CD4-positive, CD25-positive, alpha-beta regulatory T cell (primary cell): ENCODE data around the gene NLGN2. TPM values are rescaled to one million over a fixed set of nuclear protein-coding genes. Genes with fewer than 3 reads are reported as not detected.
A peak's percentile ranks its signal among the peaks of the same experiment; 100 is the strongest.
"Not testable (repeated sequence)": the region's sequence is repeated elsewhere in the genome, so short reads cannot be mapped to it uniquely, and the experiment has no call there.

Experiments used
- ATAC-seq, 2 donors: fragments of 150-1000 bp; cut with Tn5 transposase; one replicate each; pipeline ENCODE4 v1.10.0; 2021; ENCODE audit warnings: low read depth in 2 of 2, moderate number of reproducible peaks in 2 of 2, moderate library complexity in 1 of 2
- DNase-seq, 3 donors: peaks; one replicate each; pipeline versions ENCODE4 v3.0.0 to v3.0.0-alpha.2; 2012 to 2022; ENCODE audit warnings: mixed read lengths in 1 of 3
- H3K27ac ChIP-seq: one replicate; pipeline ENCODE4 v1.7.0; 2013; ENCODE audit warnings: mild to moderate bottlenecking, low read length; ENCODE audit not compliant: insufficient read depth, poor library complexity, severe bottlenecking
- H3K27me3 ChIP-seq: one replicate; pipeline ENCODE4 v1.7.0; 2013; ENCODE audit warnings: low read length; ENCODE audit not compliant: control insufficient read depth, insufficient read depth
- H3K36me3 ChIP-seq: one replicate; pipeline ENCODE4 v1.7.0; 2013; ENCODE audit warnings: mild to moderate bottlenecking, low read length, moderate library complexity; ENCODE audit not compliant: control insufficient read depth, insufficient read depth
- H3K4me1 ChIP-seq: 2 replicates; pipeline ENCODE4 v1.7.0; 2013; ENCODE audit warnings: mild to moderate bottlenecking, low read length; ENCODE audit not compliant: insufficient read depth, control insufficient read depth, poor library complexity, severe bottlenecking
- H3K4me3 ChIP-seq: one replicate; pipeline ENCODE4 v1.7.0; 2013; ENCODE audit warnings: low read depth, mild to moderate bottlenecking, low read length, moderate library complexity
- H3K9me3 ChIP-seq, 2 experiments: 1 replicate in 1 of 2; 2 replicates in 1 of 2; pipeline ENCODE4 v1.7.0; 2013; ENCODE audit warnings: low read length in 2 of 2, mild to moderate bottlenecking in 1 of 2, moderate library complexity in 1 of 2; ENCODE audit not compliant: control insufficient read depth in 2 of 2
- H3K27ac Mint-ChIP-seq, 3 donors: one replicate each; pipeline ENCODE4 v1.8.0; 2020 to 2022; ENCODE audit warnings: mild to moderate bottlenecking in 3 of 3, mixed read lengths in 3 of 3, moderate library complexity in 2 of 3
- H3K27me3 Mint-ChIP-seq: one replicate; pipeline ENCODE4 v1.8.0; 2022; ENCODE audit warnings: mild to moderate bottlenecking, mixed read lengths
- H3K36me3 Mint-ChIP-seq: one replicate; pipeline ENCODE4 v1.8.0; 2020; ENCODE audit warnings: mixed read lengths
- H3K4me1 Mint-ChIP-seq, 4 donors: one replicate each; pipeline ENCODE4 v1.8.0; 2020 to 2022; ENCODE audit warnings: mixed read lengths in 4 of 4, mild to moderate bottlenecking in 1 of 4
- H3K4me3 Mint-ChIP-seq, 4 donors: one replicate each; pipeline ENCODE4 v1.8.0; 2020 to 2022; ENCODE audit warnings: mild to moderate bottlenecking in 4 of 4, mixed read lengths in 4 of 4, moderate library complexity in 3 of 4
- H3K9me3 Mint-ChIP-seq, 7 donors: one replicate each; pipeline ENCODE4 v1.8.0; 2020 to 2022; ENCODE audit warnings: mixed read lengths in 7 of 7, mild to moderate bottlenecking in 3 of 7, moderate library complexity in 2 of 7
- polyA plus RNA-seq, 4 donors: library from polyadenylated mRNA; unstranded; fragments of 300-500 nt; fragmentation: Illumina TruSeq; gene quantifications; one replicate each; pipeline ENCODE4 v1.2.3, GENCODE V29; 2021
- total RNA-seq: library from RNA; stranded (reverse); gene quantifications from one replicate; pipeline ENCODE4 v1.2.3, GENCODE V29; 2022

NLGN2 gene
- total RNA-seq (3.6 TPM), polyA plus RNA-seq (not detected)

- Histone ChIP-seq H3K27ac (no peak within 1 kb of the TSS), H3K4me1 (peaks cover 23% of the 10 kb centered on the region), H3K27me3 (no peaks in the 10 kb centered on the region), H3K36me3 (no peaks in the 10 kb centered on the region), H3K9me3 (no peaks in the 10 kb centered on the region), H3K4me3 (no peak within 1 kb of the TSS)
- H3K27ac Mint-ChIP-seq = no peak within 1 kb of the TSS
- ATAC-seq = no peak
- DNase-seq = no peak
- H3K4me1 Mint-ChIP-seq = peaks cover 0 to 28% (median 13%) of the 10 kb centered on the region in 4 donors
- H3K36me3 Mint-ChIP-seq = no peaks in the 10 kb centered on the region
- peak within 1 kb of the TSS; percentile 41 to 88 (median 72) for H3K4me3 Mint-ChIP-seq
- H3K9me3 Mint-ChIP-seq = no peaks in the 10 kb centered on the region
- peaks cover 12% of the 10 kb centered on the region for H3K27me3 Mint-ChIP-seq
Measured at GRCh38 chr17:7407485-7408251, at the start of gene NLGN2. Gene NLGN2, plus strand, starts transcription at chr17:7407845. Its CDS starts 411 bp downstream, at chr17:7408256.

DNA sequence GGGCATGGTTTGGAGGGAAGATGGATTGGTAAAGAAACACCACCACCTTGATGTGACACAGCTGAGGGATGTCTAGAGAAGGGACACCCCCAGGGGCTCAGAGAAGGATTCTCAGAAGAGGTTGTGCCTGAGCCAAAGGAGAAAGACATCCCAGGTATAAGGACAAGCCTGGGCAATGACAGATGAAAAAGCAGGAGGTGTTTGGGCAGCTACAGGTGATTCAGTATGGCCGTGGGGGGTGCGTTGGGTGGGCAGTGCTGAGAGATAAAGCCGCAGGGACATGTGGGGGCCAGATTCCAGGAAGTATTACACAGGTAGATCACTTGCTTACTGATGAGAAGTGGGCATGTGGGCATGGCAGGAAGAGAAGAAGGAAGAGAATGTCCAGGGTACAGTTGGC lies 45.7 kb upstream of the NLGN2 start:
- H3K36me3 Mint-ChIP-seq = no peaks in the 10 kb centered on the region
- no peaks in the 10 kb centered on the region for H3K9me3 ChIP-seq
- H3K4me1 Mint-ChIP-seq = no peaks in the 10 kb centered on the region
- peaks cover 5% of the 10 kb centered on the region for H3K27me3 Mint-ChIP-seq
- no peaks in the 10 kb centered on the region for H3K4me1 ChIP-seq
- H3K27ac ChIP-seq = no peak overlapping the region
- H3K27me3 ChIP-seq = no peaks in the 10 kb centered on the region
- no peak overlapping the region for H3K4me3 Mint-ChIP-seq
- H3K36me3 ChIP-seq = no peaks in the 10 kb centered on the region
- no peak overlapping the region for H3K4me3 ChIP-seq
- peak overlapping the region in 1 of 3 donors; percentile 18 for H3K27ac Mint-ChIP-seq
- ATAC-seq (no peak), DNase-seq (no peak)
- H3K9me3 Mint-ChIP-seq = no peaks in the 10 kb centered on the region

- Histone ChIP-seq H3K4me3 (no peak overlapping the region), H3K27ac (no peak overlapping the region), H3K4me1 (no peaks in the 10 kb centered on the region), H3K27me3 (no peaks in the 10 kb centered on the region), H3K9me3 (no peaks in the 10 kb centered on the region), H3K36me3 (no peaks in the 10 kb centered on the region)
- Mint-ChIP-seq H3K27ac (peak overlapping the region in 1 of 3 donors; percentile 14), H3K4me3 (no peak overlapping the region), H3K27me3 (peaks cover 5% of the 10 kb centered on the region), H3K36me3 (no peaks in the 10 kb centered on the region), H3K4me1 (no peaks in the 10 kb centered on the region), H3K9me3 (no peaks in the 10 kb centered on the region)
- no peak for ATAC-seq
- DNase-seq = no peak
Measured at GRCh38 chr17:7363311-7363710, 44.3 kb upstream of the NLGN2 start.

DNA sequence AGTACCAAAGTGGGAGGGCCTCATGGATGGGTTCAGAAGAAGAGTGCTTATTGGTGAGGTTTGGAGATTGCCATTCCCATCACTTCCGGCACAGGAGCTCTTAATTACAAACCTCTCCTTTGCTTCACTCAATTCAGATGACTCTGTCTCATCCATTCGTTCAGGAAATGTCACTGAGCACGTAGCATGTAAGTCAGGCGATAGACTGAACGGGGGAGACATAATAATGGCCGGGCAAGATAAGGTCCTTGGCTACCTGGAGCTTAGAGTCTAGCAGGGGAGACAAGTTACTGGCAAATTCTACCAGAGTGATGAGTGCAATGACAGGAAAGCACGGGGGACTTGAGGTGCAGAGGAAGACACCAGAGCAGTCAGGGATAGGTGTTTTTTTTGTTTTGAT lies 41.7 kb upstream of the NLGN2 start:
- H3K9me3 Mint-ChIP-seq, H3K4me3 ChIP-seq, H3K27me3 ChIP-seq, H3K4me3 Mint-ChIP-seq, H3K4me1 ChIP-seq, H3K9me3 ChIP-seq, DNase-seq, ATAC-seq, H3K27ac ChIP-seq, H3K36me3 ChIP-seq, H3K36me3 Mint-ChIP-seq, H3K27ac Mint-ChIP-seq, H3K4me1 Mint-ChIP-seq: not testable (repeated sequence)
- H3K27me3 Mint-ChIP-seq = peaks cover 12% of the 10 kb centered on the region

DNA sequence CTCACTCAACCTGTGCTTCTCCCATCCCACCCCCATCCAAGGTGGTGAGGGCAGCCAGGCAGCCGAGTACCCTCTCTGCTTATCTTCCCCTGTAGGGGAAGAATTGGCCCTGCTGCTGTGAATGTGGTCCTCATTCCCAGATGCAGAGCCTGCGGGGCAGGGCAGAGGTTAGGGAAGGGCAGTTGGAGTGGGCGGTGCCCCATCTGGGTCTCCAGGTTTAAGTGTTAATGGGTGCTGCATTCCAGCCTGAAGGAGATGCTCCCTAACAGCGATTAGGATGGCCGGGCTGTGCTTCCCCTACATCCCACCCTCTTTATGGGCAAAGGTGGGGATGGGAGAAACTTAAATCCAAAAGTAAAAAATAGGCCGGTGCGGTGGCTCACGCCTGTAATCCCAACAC lies 40.6 kb upstream of the NLGN2 start:
- Histone ChIP-seq H3K4me3 (no peak overlapping the region), H3K9me3 (no peaks in the 10 kb centered on the region), H3K27me3 (no peaks in the 10 kb centered on the region), H3K4me1 (no peaks in the 10 kb centered on the region), H3K27ac (no peak overlapping the region), H3K36me3 (no peaks in the 10 kb centered on the region)
- H3K27me3 Mint-ChIP-seq = peaks cover 12% of the 10 kb centered on the region
- ATAC-seq = no peak
- no peak overlapping the region for H3K27ac Mint-ChIP-seq
- no peak for DNase-seq
- no peaks in the 10 kb centered on the region for H3K4me1 Mint-ChIP-seq
- no peak overlapping the region for H3K4me3 Mint-ChIP-seq
- no peaks in the 10 kb centered on the region for H3K36me3 Mint-ChIP-seq
- H3K9me3 Mint-ChIP-seq = no peaks in the 10 kb centered on the region

DNA sequence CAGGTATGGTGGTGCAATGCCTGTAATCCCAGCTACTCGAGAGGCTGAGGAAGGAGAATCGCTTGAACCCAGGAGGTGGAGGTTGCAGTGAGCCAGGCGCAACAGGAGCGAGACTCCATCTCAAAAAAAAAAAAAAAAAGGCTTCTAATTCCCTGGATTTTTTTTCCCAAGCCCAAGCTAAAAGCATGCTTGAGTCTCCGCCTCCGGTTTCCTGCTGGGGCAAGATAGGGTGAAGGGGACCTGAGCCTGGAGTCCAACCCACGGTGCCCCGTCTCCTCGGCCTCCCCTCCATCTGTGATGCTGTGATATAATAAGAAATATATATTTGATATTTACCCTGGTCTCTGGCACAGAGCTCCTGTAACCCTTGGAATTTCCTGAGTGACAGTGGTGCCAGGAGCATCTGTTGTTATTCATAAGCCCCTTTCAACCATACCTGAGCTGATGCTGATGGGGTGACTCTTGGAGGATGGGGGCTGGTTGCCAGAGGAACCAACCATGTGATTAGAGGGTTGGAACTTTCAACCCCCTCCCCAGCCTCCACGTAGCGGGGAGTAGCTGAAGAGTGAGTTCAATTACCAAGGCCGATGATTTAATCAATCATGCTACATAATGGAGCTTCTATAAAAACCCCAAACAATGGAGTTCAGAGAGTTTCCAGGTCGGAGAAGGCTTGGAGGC lies 39.6 kb upstream of the NLGN2 start:
- no peaks in the 10 kb centered on the region for H3K36me3 ChIP-seq
- H3K4me3 ChIP-seq = no peak overlapping the region
- H3K4me3 Mint-ChIP-seq = no peak overlapping the region
- H3K36me3 Mint-ChIP-seq = no peaks in the 10 kb centered on the region
- H3K9me3 ChIP-seq = no peaks in the 10 kb centered on the region
- H3K27me3 ChIP-seq = no peaks in the 10 kb centered on the region
- H3K27me3 Mint-ChIP-seq = peaks cover 12% of the 10 kb centered on the region
- ATAC-seq = no peak
- H3K4me1 Mint-ChIP-seq = no peaks in the 10 kb centered on the region
- H3K4me1 ChIP-seq = no peaks in the 10 kb centered on the region
- H3K27ac Mint-ChIP-seq = no peak overlapping the region
- no peaks in the 10 kb centered on the region for H3K9me3 Mint-ChIP-seq
- H3K27ac ChIP-seq = no peak overlapping the region
- no peak for DNase-seq

DNA sequence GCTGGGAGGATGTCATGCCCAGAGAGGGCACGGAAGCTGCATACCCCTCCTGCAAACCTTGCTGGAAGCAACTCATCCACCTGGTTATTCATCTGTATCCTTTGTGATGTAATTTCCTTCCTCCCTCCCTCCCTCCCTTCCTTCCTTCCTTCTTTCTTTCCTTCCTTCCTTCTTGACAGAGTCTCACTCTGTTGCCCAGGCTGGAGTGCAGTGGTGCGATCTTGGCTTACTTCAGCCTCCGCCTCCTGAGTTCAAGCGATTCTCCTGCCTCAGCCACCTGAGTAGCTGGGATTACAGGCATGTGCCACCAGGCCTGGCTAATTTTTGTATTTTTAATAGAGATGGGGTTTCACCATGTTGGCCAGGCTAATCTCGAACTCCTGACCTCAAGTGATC lies 39.0 kb upstream of the NLGN2 start:
- not testable (repeated sequence) for H3K9me3 ChIP-seq, H3K36me3 Mint-ChIP-seq, DNase-seq, H3K27me3 ChIP-seq, H3K4me3 Mint-ChIP-seq, ATAC-seq, H3K27ac ChIP-seq, H3K9me3 Mint-ChIP-seq, H3K4me1 ChIP-seq, H3K27ac Mint-ChIP-seq, H3K4me3 ChIP-seq, H3K36me3 ChIP-seq, H3K4me1 Mint-ChIP-seq
- H3K27me3 Mint-ChIP-seq = peaks cover 12% of the 10 kb centered on the region

DNA sequence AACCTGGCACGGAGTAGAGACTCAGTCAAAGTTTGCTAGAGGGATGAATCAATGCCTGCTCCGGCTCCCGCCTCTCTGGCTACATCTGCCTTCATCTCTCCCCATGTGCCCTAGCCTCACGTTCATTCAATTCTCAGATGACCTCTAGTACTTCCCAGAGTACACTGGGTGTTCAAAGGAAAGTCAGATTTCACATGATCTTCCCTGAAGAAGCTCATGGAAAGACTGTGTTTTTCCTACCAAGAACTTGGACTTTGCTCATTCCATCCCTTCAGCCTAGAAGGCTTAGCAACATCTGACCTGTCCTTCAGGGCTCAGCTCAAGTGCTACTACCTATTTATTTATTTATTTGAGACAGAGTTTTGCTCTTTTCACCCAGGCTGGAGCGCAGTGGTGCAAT lies 37.8 kb upstream of the NLGN2 start:
- Mint-ChIP-seq H3K27ac (no peak overlapping the region), H3K36me3 (no peaks in the 10 kb centered on the region), H3K9me3 (no peaks in the 10 kb centered on the region), H3K4me3 (no peak overlapping the region), H3K27me3 (peaks cover 21% of the 10 kb centered on the region), H3K4me1 (no peaks in the 10 kb centered on the region)
- no peak for DNase-seq
- H3K4me3 ChIP-seq = no peak overlapping the region
- no peak for ATAC-seq
- no peaks in the 10 kb centered on the region for H3K36me3 ChIP-seq
- no peak overlapping the region for H3K27ac ChIP-seq
- no peaks in the 10 kb centered on the region for H3K9me3 ChIP-seq
- H3K27me3 ChIP-seq = no peaks in the 10 kb centered on the region
- no peaks in the 10 kb centered on the region for H3K4me1 ChIP-seq
